NCI-H774 (cell line): ENCODE data around the gene PLEKHM1.
"Not testable (repeated sequence)": the region's sequence is repeated elsewhere in the genome, so short reads cannot be mapped to it uniquely, and the experiment has no call there.

Source experiments
- DNase-seq: peaks from one replicate; lab custom pipeline; 2025; lab: John Stamatoyannopoulos, UW

PLEKHM1 gene

DNA sequence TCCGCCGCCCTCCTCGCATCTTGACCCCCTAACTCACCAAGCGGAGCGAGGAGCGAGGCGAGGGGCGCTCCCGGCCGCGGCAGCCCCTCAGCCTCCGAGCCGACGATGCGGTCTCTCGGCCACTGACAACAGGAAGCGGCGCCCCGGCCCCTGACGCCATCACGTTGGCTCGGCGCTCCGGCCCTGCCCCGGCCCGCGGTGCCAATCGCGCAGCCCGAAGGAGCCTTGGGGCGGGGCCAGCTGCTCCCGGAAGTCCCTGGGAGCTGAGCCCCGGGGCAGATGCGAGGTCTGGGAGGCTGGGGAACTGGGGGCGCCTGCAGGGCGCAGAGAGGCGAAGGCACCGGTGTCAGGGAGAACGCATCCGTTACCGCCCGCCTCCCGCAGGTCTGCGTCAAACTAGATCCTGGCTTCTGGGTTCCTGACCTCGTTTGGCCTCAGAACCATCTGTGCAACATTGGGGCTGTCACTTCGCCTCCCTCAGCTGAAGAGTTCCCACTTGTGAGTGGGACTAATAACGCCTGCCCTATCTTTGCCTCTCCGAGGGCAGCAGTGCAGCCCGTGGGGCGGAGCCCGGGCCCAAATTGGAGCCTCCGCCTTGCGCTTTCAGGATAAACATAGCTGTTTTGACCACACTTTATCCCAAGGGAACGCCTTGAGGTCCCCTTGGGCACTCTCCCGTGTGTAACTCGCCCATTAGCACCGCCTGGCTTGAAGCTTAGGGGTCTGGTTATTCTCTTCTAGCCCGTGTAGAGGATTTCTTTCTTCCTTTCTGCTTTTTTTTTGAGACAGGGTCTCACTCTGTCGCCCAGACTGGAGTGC lies at the start of gene PLEKHM1:
TSS of gene PLEKHM1 (minus strand) at position 107 of the 819 bp plus-strand sequence. CDS start 8,237 bp downstream, outside the sequence.
- DNase-seq: peak; percentile 75

DNA sequence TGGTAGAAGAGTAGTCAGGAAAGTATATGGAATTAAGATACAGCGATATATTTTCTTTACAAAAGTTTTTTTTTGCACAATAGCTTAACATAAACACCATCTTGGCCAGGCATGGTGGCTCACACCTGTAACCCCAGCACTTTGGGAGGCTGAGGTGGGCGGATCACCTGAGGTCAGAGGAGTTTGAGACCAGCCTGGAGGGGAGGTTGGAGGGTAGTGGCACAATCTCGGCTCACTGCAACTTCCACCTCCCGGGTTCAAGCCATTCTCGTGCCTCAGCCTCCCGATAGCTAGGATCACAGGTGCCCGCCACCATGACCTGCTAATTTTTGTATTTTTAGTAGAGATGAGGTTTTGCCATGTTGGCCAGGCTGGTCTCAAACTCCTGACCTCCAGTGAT lies 47.6 kb upstream of the PLEKHM1 start:
- not testable (repeated sequence) for DNase-seq

DNA sequence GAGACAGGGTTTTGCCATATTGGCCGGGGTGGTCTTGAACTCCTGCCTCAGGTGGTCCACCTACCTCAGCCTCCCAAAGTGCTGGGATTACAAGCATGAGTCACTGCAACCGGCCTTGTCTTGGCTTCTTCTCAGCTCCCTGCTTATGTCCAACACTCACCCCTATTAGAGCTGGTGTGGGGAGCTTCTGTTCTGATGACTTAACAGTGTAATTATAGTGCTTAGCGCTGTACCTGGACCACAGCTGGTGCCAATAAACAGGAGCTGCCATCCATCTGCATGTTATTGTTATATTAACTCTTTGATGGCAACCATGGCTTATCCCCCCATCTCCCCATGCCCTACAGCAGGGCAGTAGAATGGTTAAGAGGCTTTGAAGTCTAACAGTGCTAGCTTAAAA lies 15.6 kb upstream of the PLEKHM1 start:
- DNase-seq: not testable (repeated sequence)

DNA sequence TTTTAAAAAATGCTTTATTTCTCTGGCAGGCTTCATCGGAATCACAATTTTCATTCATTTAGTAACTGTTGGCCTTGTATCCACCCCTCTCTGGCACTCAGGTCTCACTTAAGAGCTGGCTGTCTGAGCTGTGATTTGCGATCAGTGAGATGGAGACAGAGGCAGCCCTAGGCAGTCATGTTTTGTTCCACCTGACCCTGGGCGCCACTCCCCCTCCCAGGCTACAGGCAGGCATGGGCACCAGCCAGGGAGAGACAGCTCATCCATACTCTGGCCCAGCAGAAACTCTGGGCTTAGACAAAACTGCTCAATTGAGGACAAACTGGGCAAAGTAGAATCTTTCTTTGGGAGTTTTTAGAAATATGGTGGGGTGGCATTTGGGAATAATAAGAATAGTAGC lies 14.7 kb upstream of the PLEKHM1 start:
- not testable (repeated sequence) for DNase-seq

DNA sequence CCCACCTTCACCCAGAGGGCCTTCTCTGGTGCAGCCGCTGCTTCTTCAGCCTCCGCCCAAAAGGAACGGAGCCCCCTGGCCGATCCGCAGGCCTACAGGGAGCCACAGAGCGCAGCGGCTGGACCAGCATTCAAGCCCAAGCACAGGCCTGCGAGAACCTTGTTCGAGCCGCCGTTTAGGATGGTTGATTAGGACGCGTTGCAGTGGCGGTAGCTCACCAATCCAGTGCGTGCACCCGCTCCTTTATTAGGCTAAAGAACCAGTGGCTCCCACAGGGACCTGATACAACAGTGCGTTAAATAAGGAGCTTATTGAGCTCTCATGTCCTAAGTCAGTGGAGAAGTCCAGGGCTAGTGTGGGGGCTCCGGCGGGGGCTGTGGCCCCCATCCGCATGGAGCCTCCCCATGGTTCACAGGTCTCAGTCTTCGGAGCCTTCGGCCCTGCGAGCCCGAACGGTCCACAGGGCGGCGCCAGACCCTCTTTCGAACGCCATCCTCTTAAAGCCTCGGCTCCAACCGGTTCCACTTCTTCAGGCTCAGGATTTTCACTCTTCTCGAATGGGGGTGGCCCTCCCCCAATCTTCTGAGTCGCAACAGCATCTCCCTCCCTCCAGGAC lies 10.7 kb upstream of the PLEKHM1 start:
- not testable (repeated sequence) for DNase-seq

DNA sequence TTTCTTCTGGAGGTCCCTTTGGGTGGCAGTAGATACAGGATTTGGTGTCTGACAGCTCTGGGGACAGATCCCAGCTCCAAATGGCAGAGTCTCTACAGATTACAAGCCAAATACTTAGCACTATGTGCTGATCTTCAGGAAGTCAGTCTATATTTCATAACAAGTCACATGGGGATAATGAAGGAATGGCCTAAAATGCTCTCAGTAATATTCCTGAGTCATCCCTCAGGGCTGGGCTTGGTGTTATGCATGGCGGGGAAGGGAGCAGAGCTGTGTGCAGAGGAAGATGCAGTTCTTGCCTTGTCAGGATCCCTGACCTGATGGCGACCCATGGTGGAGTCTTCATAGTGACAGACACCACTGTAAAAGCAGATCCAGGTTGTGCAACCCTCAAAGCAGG lies 10.0 kb upstream of the PLEKHM1 start:
- DNase-seq: not testable (repeated sequence)

DNA sequence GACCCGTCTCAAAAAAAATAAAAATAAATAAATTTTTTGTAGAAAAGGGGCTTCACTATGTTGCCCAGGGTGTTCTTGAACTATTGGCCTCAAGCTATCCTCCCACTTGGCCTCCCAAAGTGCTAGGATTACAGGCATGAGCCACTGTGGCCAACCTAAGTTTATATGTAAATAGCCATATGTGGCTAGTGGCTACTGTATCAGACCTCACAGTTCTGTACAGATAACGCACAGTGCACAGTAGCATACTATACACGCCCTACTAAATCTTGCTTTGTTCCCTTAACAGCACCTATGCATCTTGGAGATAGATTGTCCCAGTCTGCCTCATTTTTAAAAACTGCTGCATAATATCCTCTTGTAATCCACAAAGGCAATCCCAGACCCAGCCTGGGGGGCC lies 8.7 kb upstream of the PLEKHM1 start:
- not testable (repeated sequence) for DNase-seq

DNA sequence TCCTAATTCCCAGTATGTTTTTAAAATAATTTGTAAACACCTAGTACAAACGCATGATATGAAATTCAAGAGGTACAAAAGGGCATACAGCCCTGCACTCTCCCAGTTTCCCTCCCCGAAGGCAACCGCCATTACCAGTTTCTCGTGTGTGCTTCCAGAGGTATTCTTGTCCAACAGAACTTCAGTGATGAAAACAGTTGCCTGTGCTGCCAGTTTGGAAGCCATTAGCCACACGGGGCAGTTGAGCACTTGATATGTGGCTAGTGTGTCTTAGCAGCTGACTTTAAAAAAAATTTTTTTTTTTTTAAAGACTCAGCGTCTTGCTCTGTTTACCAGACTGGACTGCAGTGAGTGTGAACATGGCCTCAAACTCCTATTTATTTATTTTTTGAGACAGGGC lies 7.9 kb upstream of the PLEKHM1 start:
- DNase-seq: not testable (repeated sequence)

DNA sequence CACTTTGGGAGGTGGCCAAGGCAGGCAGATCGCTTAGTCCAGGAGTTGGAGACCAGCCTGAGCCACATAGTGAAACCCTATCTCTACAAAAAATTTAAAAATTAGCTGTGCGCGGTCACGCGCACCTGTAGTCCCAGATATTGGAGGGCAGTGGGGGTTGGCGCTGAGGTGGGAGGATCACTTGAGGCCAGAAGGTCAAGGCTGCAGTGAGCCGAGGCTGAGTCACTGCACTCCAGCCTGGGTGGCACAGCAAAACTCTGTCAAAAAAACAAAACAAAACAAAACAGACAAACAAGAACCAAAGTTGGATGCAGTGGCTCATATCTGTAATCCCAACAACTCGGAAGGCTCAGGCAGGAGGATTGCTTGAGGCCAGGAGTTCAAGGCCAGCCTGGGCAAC lies 6.9 kb upstream of the PLEKHM1 start:
- DNase-seq: not testable (repeated sequence)

DNA sequence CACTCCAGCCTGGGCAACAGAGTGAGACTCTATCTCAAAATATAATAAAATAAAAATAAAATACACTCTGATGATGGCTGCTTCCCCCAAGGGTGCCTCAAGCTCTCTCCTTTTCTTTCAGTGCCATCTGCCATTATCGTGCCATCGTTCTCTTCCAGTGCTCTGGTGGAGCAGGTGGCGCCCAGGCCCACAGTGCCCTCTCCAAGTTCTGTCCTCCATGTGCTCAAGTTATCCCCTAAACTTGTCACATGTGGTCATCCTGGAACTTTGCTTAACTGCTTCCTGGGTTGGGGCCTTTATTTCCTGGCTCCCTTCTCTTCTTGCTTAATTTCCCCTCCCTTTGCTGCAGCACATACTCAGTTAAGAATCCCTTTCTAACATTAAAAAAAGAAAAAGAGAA lies 6.0 kb upstream of the PLEKHM1 start:
- DNase-seq: not testable (repeated sequence)

DNA sequence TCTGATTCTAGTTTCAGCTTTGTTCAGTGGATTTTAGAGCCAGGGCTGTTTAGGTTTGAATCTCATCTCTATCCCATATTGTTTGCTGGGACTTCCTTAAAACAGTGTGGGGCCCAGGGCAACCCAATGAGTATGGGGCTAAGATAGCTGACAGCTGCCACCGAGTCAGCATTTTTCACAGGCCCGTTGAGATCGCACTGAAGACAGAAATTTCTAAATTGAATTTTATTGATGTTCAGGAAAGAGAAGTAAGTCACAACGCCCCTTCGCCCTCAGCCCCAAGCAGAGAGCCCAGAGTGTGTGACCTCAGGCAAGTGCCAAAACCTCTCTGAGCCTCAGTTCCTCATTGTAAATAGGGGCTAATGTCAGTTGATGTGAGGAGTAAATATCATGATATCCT lies 4.0 kb upstream of the PLEKHM1 start:
- DNase-seq: not testable (repeated sequence)

DNA sequence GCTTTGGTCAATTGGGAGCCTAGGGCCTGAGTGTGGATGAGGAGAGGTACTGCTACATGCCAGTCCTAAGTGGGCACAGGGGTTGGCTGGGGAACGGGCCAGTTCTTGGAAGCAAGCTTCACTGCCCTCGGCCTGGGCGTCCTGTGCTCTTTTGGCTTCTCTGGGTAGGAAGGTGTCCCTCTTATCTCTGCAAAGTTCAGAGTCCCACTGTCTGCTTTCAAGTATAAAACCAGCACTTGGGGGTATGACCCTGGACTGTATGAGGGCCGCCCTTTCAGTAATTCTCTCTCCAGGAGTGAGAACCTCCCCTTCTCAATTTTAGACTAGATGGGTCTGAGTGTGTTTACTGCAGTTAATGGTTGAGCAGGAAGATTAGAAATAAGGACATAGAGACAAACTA lies 1.6 kb upstream of the PLEKHM1 start:
- not testable (repeated sequence) for DNase-seq

DNA sequence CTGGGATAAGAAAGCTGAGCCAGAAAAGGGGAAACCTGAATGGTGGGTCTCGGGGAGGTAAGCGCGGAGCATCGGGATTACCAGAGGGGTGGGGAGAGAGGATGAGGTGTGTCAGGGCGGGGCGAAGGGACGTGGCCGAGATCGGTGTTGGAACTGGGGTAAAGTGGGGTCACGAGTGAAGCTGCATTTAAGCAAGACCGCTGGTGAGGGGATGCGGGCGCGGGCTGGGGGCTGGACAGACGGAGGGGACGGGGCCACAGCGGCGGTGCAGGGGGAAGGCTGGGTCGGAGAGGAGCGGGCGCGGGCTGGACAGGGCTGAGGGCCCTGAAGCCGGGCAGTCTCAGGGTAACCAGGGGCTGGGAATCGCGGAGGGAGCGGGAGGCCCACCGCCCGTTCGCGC lies 323 bp downstream of the PLEKHM1 start:
- DNase-seq: not testable (repeated sequence)

DNA sequence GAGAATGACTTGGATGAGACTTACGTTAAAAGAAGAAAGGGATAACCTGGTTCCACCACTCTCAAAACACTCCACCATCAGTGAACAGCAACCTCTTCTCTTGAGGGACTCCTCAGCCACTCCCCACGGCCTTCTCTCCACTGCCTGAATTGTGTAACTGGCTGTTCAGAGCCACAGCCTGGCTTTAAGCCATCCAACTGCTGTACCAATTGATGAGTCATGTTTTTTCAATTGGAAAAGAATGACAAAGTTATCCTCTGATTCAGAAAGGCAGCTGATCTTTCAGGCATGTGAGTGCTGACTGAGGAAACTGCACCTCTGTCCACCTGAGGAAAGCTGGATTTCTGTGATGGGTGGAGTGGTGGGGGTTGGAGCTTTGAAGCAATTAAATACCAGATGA lies 2.8 kb downstream of the PLEKHM1 start:
- DNase-seq: not testable (repeated sequence)

DNA sequence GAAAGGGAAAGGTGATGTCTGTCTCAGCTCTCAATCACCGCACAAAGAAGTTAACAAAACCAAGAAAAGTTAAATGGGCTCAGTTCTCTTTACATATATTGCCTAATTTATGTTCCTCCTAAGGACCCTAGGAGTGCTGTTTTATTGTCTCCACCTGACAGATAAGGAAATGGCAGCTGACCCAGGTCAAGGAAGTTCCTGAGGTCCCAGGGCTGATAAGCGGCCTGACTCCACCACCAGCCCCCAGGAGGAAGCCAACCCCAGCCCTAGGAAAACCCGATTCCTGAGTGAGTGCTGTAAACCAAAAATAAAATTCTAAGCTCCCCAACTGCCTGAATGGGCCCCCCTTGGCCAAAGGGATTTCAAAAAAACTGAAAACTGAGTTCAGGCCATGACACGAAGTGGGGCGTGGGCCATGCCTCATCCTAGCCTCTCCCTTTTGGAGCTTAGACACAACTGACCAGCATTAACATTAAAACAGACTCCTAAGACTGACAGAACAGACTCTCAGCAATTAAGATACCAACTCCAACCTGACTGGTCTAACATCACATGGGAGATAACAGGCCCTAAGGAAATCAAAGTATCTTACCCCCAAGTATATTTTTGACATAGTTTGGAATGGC lies 6.8 kb downstream of the PLEKHM1 start:
- DNase-seq: not testable (repeated sequence)

DNA sequence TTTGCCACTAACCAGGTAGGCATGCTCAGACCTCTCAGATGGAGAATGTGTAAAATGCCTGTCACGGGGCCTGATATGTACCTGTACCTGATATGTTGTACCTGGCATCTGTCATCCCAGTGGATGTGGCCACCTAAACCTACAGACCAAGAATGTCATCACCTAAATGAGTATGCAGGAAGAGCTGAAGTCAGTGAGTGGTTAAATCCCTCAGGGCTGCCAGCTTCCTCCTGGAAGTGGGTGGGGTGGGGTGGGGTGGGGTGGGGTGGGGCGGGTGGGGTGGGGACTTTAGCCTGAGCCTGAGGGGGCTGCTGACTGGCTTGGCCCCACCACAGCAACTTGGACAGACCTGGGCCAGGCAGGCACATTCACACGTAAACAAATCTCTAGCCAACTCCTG lies 7.3 kb downstream of the PLEKHM1 start:
- not testable (repeated sequence) for DNase-seq

DNA sequence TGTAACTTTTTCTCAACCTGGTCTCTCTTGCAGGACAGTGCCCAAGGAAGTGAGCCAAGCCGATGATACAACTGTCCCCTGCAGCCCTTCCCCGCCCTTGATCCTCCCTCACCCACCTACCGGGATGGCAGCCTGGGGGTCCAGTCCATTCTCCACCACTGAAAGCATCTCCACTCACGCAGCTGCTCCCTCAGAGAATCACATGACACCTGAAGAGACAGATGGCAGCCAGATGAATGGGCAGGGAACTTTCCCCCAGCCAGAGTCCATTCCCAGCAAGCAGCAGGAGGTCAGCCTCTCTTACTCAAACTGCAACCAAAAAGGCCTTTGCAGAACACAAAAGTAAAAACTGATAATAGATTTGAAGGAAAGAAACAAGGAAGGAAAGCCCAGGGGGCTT lies 8.2 kb downstream of the PLEKHM1 start:
- not testable (repeated sequence) for DNase-seq

DNA sequence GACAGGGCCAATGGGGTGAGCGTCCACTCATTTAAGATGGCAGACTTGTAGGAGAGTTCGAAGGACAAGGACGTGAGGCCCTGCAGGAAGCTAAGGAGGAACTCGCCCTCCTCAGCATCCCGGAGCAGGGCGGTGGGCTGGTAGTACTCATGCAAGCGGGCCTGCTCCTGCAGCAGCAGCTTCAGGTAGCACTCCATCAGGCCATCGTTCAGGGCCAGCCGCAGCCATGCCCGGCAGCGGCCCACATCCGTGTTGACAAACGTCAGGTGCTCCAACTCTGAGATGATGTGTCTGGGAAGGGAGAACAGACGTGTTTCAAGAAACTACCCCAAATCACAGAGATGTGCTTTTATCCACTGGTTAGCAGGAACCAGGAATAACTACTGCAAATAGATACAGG lies 15.1 kb downstream of the PLEKHM1 start:
- DNase-seq: not testable (repeated sequence)

DNA sequence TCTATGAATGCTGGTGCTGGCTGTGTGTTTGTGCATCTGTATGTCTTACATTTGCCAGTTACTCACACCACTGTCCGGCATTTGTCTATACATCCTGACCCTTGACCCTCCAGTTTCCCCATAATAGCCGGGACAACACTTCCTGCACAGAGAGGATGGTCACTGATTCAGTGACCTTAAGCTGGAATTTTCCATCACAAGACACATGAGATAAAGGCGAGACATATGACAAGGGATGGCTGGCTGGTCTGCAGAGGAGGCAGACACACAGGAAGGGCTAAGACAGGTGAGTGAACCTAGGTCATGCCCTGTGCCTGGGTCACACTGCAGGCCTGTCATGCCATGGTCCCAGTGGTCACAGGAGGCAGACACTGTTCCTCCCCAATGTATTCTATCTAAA lies 18.3 kb downstream of the PLEKHM1 start:
- DNase-seq: not testable (repeated sequence)

DNA sequence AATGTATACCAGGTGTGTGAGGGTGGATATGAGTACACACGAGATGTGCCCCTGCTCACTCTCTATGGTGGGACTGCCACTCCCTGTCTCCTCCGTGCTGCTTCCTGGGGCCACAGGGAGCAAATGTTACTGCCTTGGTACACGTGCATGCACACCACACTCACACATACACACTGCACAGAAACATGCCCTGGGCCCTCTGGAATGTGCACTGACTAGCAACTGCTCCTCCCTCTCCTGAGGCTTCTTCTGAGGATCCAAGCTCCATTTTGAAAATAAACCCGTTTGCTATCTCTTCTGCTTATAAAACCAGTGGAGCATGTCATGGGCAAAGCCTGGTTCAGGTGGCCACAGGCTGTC lies 21.3 kb downstream of the PLEKHM1 start:
- not testable (repeated sequence) for DNase-seq

DNA sequence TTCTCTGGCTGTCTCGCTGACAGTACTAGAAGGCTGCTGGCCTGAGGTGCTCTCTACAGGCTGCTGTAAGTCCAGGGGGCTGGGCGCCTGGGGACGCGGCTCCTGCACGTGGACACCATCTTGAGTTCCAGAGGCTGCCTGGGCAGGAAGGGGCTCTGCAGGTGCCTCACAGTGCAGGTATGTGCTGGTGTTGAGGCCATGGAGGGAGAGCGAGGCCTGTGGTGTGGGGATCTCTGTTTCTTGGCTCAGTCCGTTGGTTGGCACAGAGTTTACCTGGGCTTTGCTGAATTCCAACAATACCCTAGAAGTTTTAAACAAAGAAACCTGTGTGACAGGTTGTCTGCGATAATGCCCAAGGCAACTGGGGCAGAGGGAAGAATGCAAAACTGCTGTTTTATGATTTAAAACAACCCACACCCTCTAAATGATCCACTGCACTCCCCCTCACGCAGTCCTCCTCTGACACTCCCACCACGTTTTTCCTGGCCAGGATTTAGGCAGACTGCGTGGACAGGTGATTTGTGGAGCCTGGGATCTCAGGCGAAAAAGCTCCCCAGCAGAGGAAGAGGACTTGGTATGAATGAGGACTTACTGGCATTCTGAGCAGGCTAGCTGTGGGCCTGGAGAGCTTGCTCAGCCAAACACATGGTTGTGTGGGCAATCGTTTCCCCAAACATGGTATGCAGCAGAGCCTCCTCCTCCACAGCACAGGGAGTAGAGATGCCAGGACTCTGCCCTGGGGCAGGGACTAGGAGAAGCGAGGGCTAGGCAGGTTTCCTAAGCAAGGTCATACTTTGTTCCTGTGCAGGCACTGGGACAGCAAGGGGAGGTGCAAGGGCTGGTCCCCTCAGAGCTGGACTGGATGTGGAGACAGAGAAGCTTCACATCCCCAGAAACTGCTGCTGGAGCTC lies 22.0 kb downstream of the PLEKHM1 start:
- DNase-seq: not testable (repeated sequence)
